Calu3 (cell line): Measurements from ENCODE around the gene TMEM270. TPM values are rescaled to one million over a fixed set of nuclear protein-coding genes. Genes with fewer than 3 reads are reported as not detected.

Experiments used
- BruUV-seq: library from RNA; stranded (reverse); fragments of 400-500 nt; replicated peaks from 2 replicates; lab custom pipeline; 2021; lab: Mats Ljungman, UMichigan
- CTCF ChIA-PET: fragments of 300-600 bp; sonication (Branson Sonifier 250); formaldehyde crosslinking; loops from one replicate; lab custom pipeline; 2022; ENCODE audit warnings: antibody characterized with exemption; lab: Charles Lee
- DNase-seq: peaks from one replicate; pipeline ENCODE4 v3.0.0; 2022
- H3K27ac Mint-ChIP-seq: one replicate; pipeline ENCODE4 v1.8.0; 2022; ENCODE audit warnings: mixed read lengths; ENCODE audit not compliant: unreplicated experiment
- H3K27me3 Mint-ChIP-seq: one replicate; pipeline ENCODE4 v1.8.0; 2022; ENCODE audit warnings: mixed read lengths; ENCODE audit not compliant: unreplicated experiment
- H3K36me3 Mint-ChIP-seq: one replicate; pipeline ENCODE4 v1.8.0; 2022; ENCODE audit warnings: mild to moderate bottlenecking, moderate library complexity, mixed read lengths; ENCODE audit not compliant: insufficient read depth, unreplicated experiment
- H3K4me1 Mint-ChIP-seq: one replicate; pipeline ENCODE4 v1.8.0; 2022; ENCODE audit warnings: mild to moderate bottlenecking, low read depth, mixed read lengths; ENCODE audit not compliant: unreplicated experiment
- H3K4me3 Mint-ChIP-seq: one replicate; pipeline ENCODE4 v1.8.0; 2022; ENCODE audit warnings: mild to moderate bottlenecking, low read depth, moderate library complexity, mixed read lengths; ENCODE audit not compliant: unreplicated experiment
- H3K9me3 Mint-ChIP-seq: one replicate; pipeline ENCODE4 v1.8.0; 2022; ENCODE audit warnings: low read depth, mixed read lengths; ENCODE audit not compliant: unreplicated experiment
- intact Hi-C: fragments of 100-400 bp; cut with micrococcal nuclease; formaldehyde crosslinking; loops from one replicate; pipeline ENCODE4 v1.10.0; 2022; ENCODE audit not compliant: unreplicated experiment
- total RNA-seq: library from RNA; stranded (reverse); gene quantifications from 2 replicates; pipeline ENCODE4 v1.2.3, GENCODE V29; 2022
- TF ChIP-seq, protein P1 (sequence below): fragments of 200-600 bp; IDR thresholded peaks from one replicate; pipeline ENCODE4 v1.8.0; 2022; ENCODE audit warnings: antibody characterized with exemption; ENCODE audit not compliant: unreplicated experiment

Gene TMEM270
- total RNA-seq, 1 experiment from 2014 or later: 0.59 TPM

GRCh38 chr7:73894166-73894565 is 33.2 kb downstream of the TMEM270 start:
- Mint-ChIP-seq H3K36me3 (no peaks in the 10 kb centered on the region), H3K4me3 (no peak overlapping the region), H3K27me3 (peaks cover 47% of the 10 kb centered on the region), H3K4me1 (no peaks in the 10 kb centered on the region), H3K27ac (no peak overlapping the region), H3K9me3 (peaks cover 4% of the 10 kb centered on the region)
- intact Hi-C loops: no loop called here
- CTCF ChIA-PET: no interaction called here
- TF ChIP-seq, protein P1, sequence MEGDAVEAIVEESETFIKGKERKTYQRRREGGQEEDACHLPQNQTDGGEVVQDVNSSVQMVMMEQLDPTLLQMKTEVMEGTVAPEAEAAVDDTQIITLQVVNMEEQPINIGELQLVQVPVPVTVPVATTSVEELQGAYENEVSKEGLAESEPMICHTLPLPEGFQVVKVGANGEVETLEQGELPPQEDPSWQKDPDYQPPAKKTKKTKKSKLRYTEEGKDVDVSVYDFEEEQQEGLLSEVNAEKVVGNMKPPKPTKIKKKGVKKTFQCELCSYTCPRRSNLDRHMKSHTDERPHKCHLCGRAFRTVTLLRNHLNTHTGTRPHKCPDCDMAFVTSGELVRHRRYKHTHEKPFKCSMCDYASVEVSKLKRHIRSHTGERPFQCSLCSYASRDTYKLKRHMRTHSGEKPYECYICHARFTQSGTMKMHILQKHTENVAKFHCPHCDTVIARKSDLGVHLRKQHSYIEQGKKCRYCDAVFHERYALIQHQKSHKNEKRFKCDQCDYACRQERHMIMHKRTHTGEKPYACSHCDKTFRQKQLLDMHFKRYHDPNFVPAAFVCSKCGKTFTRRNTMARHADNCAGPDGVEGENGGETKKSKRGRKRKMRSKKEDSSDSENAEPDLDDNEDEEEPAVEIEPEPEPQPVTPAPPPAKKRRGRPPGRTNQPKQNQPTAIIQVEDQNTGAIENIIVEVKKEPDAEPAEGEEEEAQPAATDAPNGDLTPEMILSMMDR: no peak
- no TSS peak for BruUV-seq
- DNase-seq: no peak

DNA sequence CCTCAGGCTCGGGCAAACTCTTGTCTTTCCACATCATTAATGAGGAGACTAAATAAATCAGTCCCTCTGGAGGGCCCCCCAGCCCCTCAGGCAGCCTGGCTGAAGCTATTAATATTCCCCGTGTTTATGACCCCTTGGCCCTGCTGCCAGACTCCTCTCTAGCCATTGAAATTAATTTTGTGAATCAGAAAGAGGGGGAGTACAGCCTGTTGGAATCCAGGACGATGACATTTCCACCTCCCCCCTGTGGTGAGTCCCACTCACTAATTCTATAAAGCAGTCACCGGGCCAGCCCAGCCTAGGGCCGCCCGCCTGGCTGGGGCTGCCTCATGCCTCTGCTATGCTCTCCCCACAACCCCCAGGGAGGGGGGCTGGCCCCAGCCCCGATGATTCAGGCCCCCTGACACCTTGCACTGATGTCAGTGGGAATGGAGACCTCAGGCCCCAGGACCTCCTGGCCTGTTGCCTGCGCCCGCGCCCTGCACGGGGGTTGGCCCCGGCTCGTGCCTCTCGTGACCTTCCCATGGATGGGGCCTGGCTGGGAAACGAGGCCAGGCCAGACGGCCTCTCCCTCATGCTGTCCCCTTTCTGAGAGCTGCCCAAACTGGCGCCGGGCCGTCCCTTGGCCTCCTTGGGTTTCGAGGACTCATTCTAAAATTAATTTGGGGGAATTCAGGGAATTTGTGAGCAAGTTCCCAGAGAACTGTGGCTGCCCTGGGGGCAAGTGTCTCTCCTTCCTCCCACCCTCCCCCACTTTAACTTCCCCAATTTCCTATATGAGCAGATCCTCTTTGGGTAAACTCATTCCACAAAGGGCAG is 34.0 kb downstream of the TMEM270 start:
- CTCF ChIA-PET: no interaction called here
- no peaks in the 10 kb centered on the region for H3K4me1 Mint-ChIP-seq
- H3K36me3 Mint-ChIP-seq: no peaks in the 10 kb centered on the region
- TF ChIP-seq, protein P1: no peak
- H3K9me3 Mint-ChIP-seq: peaks cover 4% of the 10 kb centered on the region
- peaks cover 47% of the 10 kb centered on the region for H3K27me3 Mint-ChIP-seq
- H3K27ac Mint-ChIP-seq: no peak overlapping the region
- no peak overlapping the region for H3K4me3 Mint-ChIP-seq
- DNase-seq: no peak
- intact Hi-C loops: no loop called here
- BruUV-seq: no TSS peak

DNA sequence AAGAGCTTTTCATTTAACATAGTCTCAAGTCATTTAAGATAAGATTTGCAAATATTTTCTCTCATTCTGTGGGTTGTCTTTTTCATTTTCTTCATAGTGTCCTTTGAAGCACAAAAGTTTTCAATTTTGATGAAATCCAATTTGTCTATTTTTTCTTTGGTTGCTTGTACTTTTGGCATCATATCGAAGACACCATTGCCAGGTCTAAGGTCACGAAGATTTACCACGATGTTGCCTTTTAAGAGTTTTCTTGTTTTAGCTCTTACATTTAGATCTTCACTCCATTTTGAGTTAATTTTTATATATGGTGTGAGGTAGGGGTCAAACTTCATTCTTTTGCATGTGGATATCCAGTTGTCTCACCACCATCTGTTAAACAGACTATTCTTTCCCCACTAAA is 34.7 kb downstream of the TMEM270 start:
- H3K4me1 Mint-ChIP-seq: no peaks in the 10 kb centered on the region
- BruUV-seq: no TSS peak
- no peak for DNase-seq
- H3K9me3 Mint-ChIP-seq: peaks cover 4% of the 10 kb centered on the region
- intact Hi-C loops: no loop called here
- H3K27ac Mint-ChIP-seq: no peak overlapping the region
- CTCF ChIA-PET: no interaction called here
- no peak overlapping the region for H3K4me3 Mint-ChIP-seq
- H3K27me3 Mint-ChIP-seq: peaks cover 47% of the 10 kb centered on the region
- TF ChIP-seq, protein P1: no peak
- no peaks in the 10 kb centered on the region for H3K36me3 Mint-ChIP-seq

DNA sequence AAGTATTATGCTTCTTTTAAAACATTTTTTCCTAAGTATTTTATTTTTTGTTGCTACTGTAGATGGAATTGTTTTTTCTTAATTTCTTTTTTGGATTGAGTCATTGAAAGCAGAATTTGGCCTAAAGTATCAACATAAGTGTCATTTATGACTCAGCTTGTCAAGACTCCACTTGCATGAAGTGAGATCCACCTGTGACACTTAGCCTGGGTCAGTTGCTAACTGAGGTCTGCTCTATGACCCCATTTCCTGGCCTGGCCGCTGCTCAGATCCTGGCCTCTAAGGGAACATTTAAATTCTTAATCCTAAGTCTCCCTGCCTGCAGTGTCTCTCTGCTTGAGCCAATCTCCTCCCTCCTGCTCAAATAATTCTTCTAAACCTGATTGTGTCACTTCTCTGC is 35.5 kb downstream of the TMEM270 start:
- TF ChIP-seq, protein P1: no peak
- BruUV-seq: no TSS peak
- Mint-ChIP-seq H3K27me3 (peaks cover 42% of the 10 kb centered on the region), H3K9me3 (peaks cover 4% of the 10 kb centered on the region), H3K4me1 (no peaks in the 10 kb centered on the region), H3K36me3 (no peaks in the 10 kb centered on the region), H3K4me3 (no peak overlapping the region), H3K27ac (no peak overlapping the region)
- intact Hi-C loops: no loop called here
- no peak for DNase-seq
- CTCF ChIA-PET: interaction anchor here (0.6 to 1.1 kb wide), 2 partner anchors 171 to 584 kb away, joined by 3 read pairs; no protein-coding TSS in a partner anchor
